Measurements from ENCODE around the gene ZBED3. TPM values are rescaled to one million over a fixed set of nuclear protein-coding genes. Genes with fewer than 3 reads are reported as not detected.

ZBED3 gene
- total RNA-seq, 1 experiment from 2014 or later: 38.8 TPM

DNA sequence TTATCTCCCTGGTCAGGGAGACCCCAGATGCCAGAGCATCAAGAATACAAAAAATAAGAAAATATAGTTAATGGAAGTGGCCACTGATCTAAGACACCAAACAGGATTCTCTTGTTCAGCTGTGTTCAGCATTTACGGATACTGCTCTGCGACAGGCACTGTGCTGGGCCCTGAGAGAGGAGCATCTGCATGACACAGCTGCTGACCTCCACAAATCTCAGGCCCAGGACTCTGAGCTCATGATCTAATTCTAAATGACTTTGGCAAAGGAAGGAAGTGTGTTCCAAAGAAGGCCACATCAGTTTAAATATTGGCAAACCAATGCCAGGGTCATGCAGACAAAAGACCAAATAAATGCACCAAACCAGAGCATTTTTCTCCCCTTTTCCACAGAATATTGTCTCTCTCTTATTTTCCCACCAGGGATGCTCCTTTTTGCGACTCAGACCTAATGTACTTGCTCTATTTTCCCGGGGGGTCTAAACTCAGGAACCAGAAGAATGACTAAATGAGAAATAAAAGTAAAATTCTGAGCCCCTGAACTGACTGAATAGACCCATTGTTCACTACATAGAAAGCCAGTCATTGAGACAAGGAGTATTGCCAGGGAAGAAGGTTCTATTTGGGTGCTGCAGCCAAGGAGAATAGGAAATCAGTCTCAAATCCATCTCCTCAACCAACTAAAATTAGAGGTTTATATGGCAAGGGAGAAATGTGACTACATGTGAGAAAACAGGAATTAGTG is 58.3 kb downstream of the ZBED3 start:
- no peak overlapping the region for H3K4me3 ChIP-seq (ENCODE audit: low read depth, low read length)
- TF ChIP-seq, protein P1, sequence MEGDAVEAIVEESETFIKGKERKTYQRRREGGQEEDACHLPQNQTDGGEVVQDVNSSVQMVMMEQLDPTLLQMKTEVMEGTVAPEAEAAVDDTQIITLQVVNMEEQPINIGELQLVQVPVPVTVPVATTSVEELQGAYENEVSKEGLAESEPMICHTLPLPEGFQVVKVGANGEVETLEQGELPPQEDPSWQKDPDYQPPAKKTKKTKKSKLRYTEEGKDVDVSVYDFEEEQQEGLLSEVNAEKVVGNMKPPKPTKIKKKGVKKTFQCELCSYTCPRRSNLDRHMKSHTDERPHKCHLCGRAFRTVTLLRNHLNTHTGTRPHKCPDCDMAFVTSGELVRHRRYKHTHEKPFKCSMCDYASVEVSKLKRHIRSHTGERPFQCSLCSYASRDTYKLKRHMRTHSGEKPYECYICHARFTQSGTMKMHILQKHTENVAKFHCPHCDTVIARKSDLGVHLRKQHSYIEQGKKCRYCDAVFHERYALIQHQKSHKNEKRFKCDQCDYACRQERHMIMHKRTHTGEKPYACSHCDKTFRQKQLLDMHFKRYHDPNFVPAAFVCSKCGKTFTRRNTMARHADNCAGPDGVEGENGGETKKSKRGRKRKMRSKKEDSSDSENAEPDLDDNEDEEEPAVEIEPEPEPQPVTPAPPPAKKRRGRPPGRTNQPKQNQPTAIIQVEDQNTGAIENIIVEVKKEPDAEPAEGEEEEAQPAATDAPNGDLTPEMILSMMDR (IDR thresholded peaks at IDR 0.05; ENCODE audit: insufficient read depth in 1 of 2, low read depth in 1 of 2, low read length in 1 of 2, severe bottlenecking in 1 of 2, unreplicated experiment in 1 of 2): no peak
- Mint-ChIP-seq H3K36me3 (ENCODE audit: insufficient read depth, unreplicated experiment) (peaks cover 7% of the 10 kb centered on the region), H3K4me1 (ENCODE audit: low read depth, unreplicated experiment) (no peaks in the 10 kb centered on the region), H3K27me3 (ENCODE audit: insufficient read depth, unreplicated experiment) (no peaks in the 10 kb centered on the region), H3K27ac (ENCODE audit: unreplicated experiment) (no peak overlapping the region), H3K4me3 (ENCODE audit: unreplicated experiment) (peak overlapping the region; percentile 88), H3K9me3 (ENCODE audit: unreplicated experiment) (peaks cover 33% of the 10 kb centered on the region)
- H3K27me3 ChIP-seq (replicated peaks; ENCODE audit: control insufficient read depth, insufficient read depth, low read length): no peaks in the 10 kb centered on the region
- BruUV-seq (replicated peaks): no TSS peak
- intact Hi-C loops (cut with micrococcal nuclease; ENCODE audit: unreplicated experiment): no loop called here
- H3K36me3 ChIP-seq (ENCODE audit: control insufficient read depth, insufficient read depth, low read length): no peaks in the 10 kb centered on the region
- H3K9me3 ChIP-seq: peaks cover 12% of the 10 kb centered on the region
- CTCF ChIA-PET: no interaction called here
- H3K4me1 ChIP-seq: 0 out of 2 replicates have a peak, but pooled peaks cover 9% of the 10 kb centered on the region
- DNase-seq: no peak
- POLR2A ChIA-PET: no interaction called here

DNA sequence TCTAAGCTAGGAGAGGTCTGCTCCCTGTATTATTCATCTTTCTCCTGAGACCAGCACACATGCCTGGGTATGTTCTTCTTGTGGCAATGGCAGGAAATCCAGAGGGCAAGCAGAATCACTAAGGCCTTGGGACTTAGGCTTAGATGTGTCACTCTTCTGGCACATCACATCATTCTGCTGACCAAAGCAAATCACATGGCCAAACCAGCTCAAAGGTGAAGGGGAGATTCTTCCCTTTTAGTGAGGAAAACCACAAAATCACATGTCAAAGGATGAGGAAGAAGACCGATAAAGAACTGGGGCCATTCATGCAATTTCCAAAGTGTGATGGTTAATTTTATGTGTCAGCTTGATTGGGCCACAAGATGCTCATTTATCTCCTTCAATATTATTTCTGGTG is 62.6 kb downstream of the ZBED3 start:
- no peaks in the 10 kb centered on the region for H3K36me3 Mint-ChIP-seq (ENCODE audit: insufficient read depth, unreplicated experiment)
- H3K4me3 Mint-ChIP-seq (ENCODE audit: unreplicated experiment): no peak overlapping the region
- DNase-seq: no peak
- ChIA-PET POLR2A (no interaction called here), CTCF (no interaction called here)
- H3K9me3 Mint-ChIP-seq (ENCODE audit: unreplicated experiment): peaks cover 43% of the 10 kb centered on the region
- BruUV-seq (replicated peaks): no TSS peak
- Histone ChIP-seq H3K27me3 (replicated peaks; ENCODE audit: control insufficient read depth, insufficient read depth, low read length) (no peaks in the 10 kb centered on the region), H3K4me3 (ENCODE audit: low read depth, low read length) (no peak overlapping the region), H3K9me3 (peaks cover 13% of the 10 kb centered on the region), H3K4me1 (no peaks in the 10 kb centered on the region), H3K36me3 (ENCODE audit: control insufficient read depth, insufficient read depth, low read length) (no peaks in the 10 kb centered on the region)
- intact Hi-C loops (cut with micrococcal nuclease; ENCODE audit: unreplicated experiment): no loop called here
- H3K4me1 Mint-ChIP-seq (ENCODE audit: low read depth, unreplicated experiment): peaks cover 6% of the 10 kb centered on the region
- no peak overlapping the region for H3K27ac Mint-ChIP-seq (ENCODE audit: unreplicated experiment)
- H3K27me3 Mint-ChIP-seq (ENCODE audit: insufficient read depth, unreplicated experiment): no peaks in the 10 kb centered on the region
- TF ChIP-seq, protein P1 (IDR thresholded peaks at IDR 0.05; ENCODE audit: insufficient read depth in 1 of 2, low read depth in 1 of 2, low read length in 1 of 2, severe bottlenecking in 1 of 2, unreplicated experiment in 1 of 2): no peak

DNA sequence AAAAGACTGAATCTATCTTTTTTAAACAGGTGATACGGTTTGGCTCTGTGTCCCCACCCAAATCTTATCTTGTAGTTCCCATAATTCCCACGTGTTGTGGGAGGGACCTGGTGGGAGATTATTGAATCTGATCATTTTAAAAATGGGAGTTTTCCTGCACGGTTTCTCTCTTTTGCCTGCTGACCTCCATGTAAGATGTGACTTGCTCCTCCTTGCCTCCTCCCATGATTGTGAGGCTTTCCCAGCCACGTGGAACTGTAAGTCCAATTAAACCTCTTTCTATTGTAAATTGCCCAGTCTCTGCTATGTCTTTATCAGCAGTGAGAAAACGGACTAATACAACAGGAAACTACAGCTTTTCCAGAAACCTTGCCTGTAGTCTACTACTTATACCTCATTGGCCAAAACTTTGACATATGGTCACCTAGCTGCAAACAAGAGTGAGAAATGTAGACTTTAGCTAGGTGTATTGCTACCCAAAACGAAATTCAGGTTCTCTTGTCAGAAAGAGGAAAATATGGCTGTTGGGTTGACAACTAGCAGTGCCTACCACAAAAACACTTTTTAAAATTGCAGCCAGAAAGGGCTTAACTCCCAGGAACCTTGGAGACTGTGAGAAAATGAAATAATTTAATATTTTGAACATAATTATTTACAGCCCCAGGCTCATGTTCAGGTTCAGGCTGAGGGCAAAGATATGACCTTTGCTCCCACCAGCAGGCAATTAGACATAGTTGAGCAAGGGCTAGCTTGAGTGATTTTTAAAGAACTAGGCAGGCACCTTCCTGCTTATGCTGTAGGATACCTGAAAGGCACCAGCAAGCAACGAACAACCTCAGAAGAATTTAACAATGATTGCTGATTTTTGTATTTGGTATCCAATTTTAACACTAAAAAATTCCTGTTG is 64.3 kb downstream of the ZBED3 start:
- Mint-ChIP-seq H3K4me1 (ENCODE audit: low read depth, unreplicated experiment) (peaks cover 8% of the 10 kb centered on the region), H3K9me3 (ENCODE audit: unreplicated experiment) (peaks cover 26% of the 10 kb centered on the region), H3K36me3 (ENCODE audit: insufficient read depth, unreplicated experiment) (no peaks in the 10 kb centered on the region), H3K27me3 (ENCODE audit: insufficient read depth, unreplicated experiment) (no peaks in the 10 kb centered on the region), H3K4me3 (ENCODE audit: unreplicated experiment) (no peak overlapping the region), H3K27ac (ENCODE audit: unreplicated experiment) (no peak overlapping the region)
- no peaks in the 10 kb centered on the region for H3K4me1 ChIP-seq
- H3K4me3 ChIP-seq (ENCODE audit: low read depth, low read length): no peak overlapping the region
- no peaks in the 10 kb centered on the region for H3K36me3 ChIP-seq (ENCODE audit: control insufficient read depth, insufficient read depth, low read length)
- ChIA-PET POLR2A (no interaction called here), CTCF (no interaction called here)
- TF ChIP-seq, protein P1 (IDR thresholded peaks at IDR 0.05; ENCODE audit: insufficient read depth in 1 of 2, low read depth in 1 of 2, low read length in 1 of 2, severe bottlenecking in 1 of 2, unreplicated experiment in 1 of 2): no peak
- no peak for DNase-seq
- intact Hi-C loops (cut with micrococcal nuclease; ENCODE audit: unreplicated experiment): no loop called here
- no TSS peak for BruUV-seq (replicated peaks)
- H3K9me3 ChIP-seq: peaks cover 5% of the 10 kb centered on the region; the same call in 1 of the 2 replicates
- no peaks in the 10 kb centered on the region for H3K27me3 ChIP-seq (replicated peaks; ENCODE audit: control insufficient read depth, insufficient read depth, low read length)

Other genes with a start within 250 kb of the ZBED3 start
- 0.66 TPM in 1 of 2 replicates, not detected in the other for gene S100Z, start 237.3 kb downstream of the ZBED3 start, total RNA-seq (2022)
- gene CRHBP, start 134.2 kb downstream of the ZBED3 start, total RNA-seq (2022): not detected in 2 replicates
- 20.2 and 28.6 TPM in 2 replicates for gene AGGF1, start 56.9 kb downstream of the ZBED3 start, total RNA-seq (2022)
- gene PDE8B, start 123.4 kb upstream of the ZBED3 start, total RNA-seq (2022): 0.86 and 1.9 TPM in 2 replicates

Measured in Caco-2 (cell line).